Muscle layer of duodenum (tissue), 2 donors: Measurements from ENCODE around the gene OR2AT4.

Experiments used
- H3K27ac ChIP-seq: one replicate; pipeline ENCODE4 v1.7.0; 2013; ENCODE audit warnings: mild to moderate bottlenecking, low read length
- H3K27me3 ChIP-seq: one replicate; pipeline ENCODE4 v1.7.0; 2013; ENCODE audit warnings: low read depth, mild to moderate bottlenecking, control low read depth, low read length
- H3K36me3 ChIP-seq, 2 donors: one replicate each; pipeline ENCODE4 v1.7.0; 2013; ENCODE audit warnings: low read length in 2 of 2, control low read depth in 1 of 2, mild to moderate bottlenecking in 1 of 2; ENCODE audit not compliant: insufficient read depth in 2 of 2, control insufficient read depth in 1 of 2
- H3K4me1 ChIP-seq, 2 donors: one replicate each; pipeline ENCODE4 v1.7.0; 2013; ENCODE audit warnings: low read length in 2 of 2, mild to moderate bottlenecking in 2 of 2, control low read depth in 1 of 2, moderate library complexity in 1 of 2; ENCODE audit not compliant: insufficient read depth in 2 of 2, control insufficient read depth in 1 of 2
- H3K4me3 ChIP-seq, 2 donors: one replicate each; pipeline ENCODE4 v1.7.0; 2013; ENCODE audit warnings: low read length in 2 of 2, low read depth in 1 of 2, mild to moderate bottlenecking in 1 of 2
- H3K9me3 ChIP-seq, 2 donors: one replicate each; pipeline ENCODE4 v1.7.0; 2013; ENCODE audit warnings: low read length in 2 of 2, control low read depth in 1 of 2, mild to moderate bottlenecking in 1 of 2; ENCODE audit not compliant: control insufficient read depth in 1 of 2
- donor health status: healthy.

OR2AT4 gene

GRCh38 chr11:75096456-75097172, at the start of gene OR2AT4:
Gene OR2AT4, minus strand, starts transcription at chr11:75096876.
- no peaks in the 10 kb centered on the region for H3K4me1 ChIP-seq
- no peak within 1 kb of the TSS for H3K27ac ChIP-seq
- no peak within 1 kb of the TSS for H3K4me3 ChIP-seq
- H3K27me3 ChIP-seq, result no peaks in the 10 kb centered on the region
- H3K36me3 ChIP-seq, result no peaks in the 10 kb centered on the region
- peaks cover 0 to 2% of the 10 kb centered on the region in 2 donors for H3K9me3 ChIP-seq

- no peaks in the 10 kb centered on the region for H3K9me3 ChIP-seq
- no peaks in the 10 kb centered on the region for H3K27me3 ChIP-seq
- H3K4me1 ChIP-seq, result peaks cover 3 to 15% of the 10 kb centered on the region in 2 donors
- no peaks in the 10 kb centered on the region for H3K36me3 ChIP-seq
- no peak overlapping the region for H3K4me3 ChIP-seq
- no peak overlapping the region for H3K27ac ChIP-seq
Measured at GRCh38 chr11:75145972-75146519, 49.4 kb upstream of the OR2AT4 start.

- Histone ChIP-seq H3K4me3 (no peak overlapping the region), H3K27ac (no peak overlapping the region), H3K36me3 (no peaks in the 10 kb centered on the region), H3K27me3 (no peaks in the 10 kb centered on the region), H3K9me3 (no peaks in the 10 kb centered on the region), H3K4me1 (peaks cover under 1 to 15% of the 10 kb centered on the region in 2 donors)
Measured at GRCh38 chr11:75145196-75145971, 48.7 kb upstream of the OR2AT4 start.

- Histone ChIP-seq H3K27me3 (no peaks in the 10 kb centered on the region), H3K4me1 (peaks cover 0 to 13% of the 10 kb centered on the region in 2 donors), H3K36me3 (no peaks in the 10 kb centered on the region), H3K9me3 (no peaks in the 10 kb centered on the region), H3K4me3 (no peak overlapping the region), H3K27ac (no peak overlapping the region)
Measured at GRCh38 chr11:75144716-75145014, 48.0 kb upstream of the OR2AT4 start.

GRCh38 chr11:75143420-75143731, 46.7 kb upstream of the OR2AT4 start:
- Histone ChIP-seq H3K9me3 (no peaks in the 10 kb centered on the region), H3K27ac (no peak overlapping the region), H3K4me3 (no peak overlapping the region), H3K36me3 (no peaks in the 10 kb centered on the region), H3K4me1 (peaks cover 0 to 10% of the 10 kb centered on the region in 2 donors), H3K27me3 (no peaks in the 10 kb centered on the region)

- Histone ChIP-seq H3K27ac (peak overlapping the region; percentile 11), H3K9me3 (no peaks in the 10 kb centered on the region), H3K4me3 (no peak overlapping the region), H3K4me1 (peaks cover 0 to 10% of the 10 kb centered on the region in 2 donors), H3K36me3 (no peaks in the 10 kb centered on the region), H3K27me3 (no peaks in the 10 kb centered on the region)
Measured at GRCh38 chr11:75142714-75143419, 46.2 kb upstream of the OR2AT4 start.

- Histone ChIP-seq H3K4me3 (no peak overlapping the region), H3K4me1 (peaks cover 0 to 10% of the 10 kb centered on the region in 2 donors), H3K27me3 (no peaks in the 10 kb centered on the region), H3K27ac (no peak overlapping the region), H3K36me3 (no peaks in the 10 kb centered on the region), H3K9me3 (no peaks in the 10 kb centered on the region)
Measured at GRCh38 chr11:75141166-75141565, 44.5 kb upstream of the OR2AT4 start.

- no peak overlapping the region for H3K27ac ChIP-seq
- no peaks in the 10 kb centered on the region for H3K27me3 ChIP-seq
- no peaks in the 10 kb centered on the region for H3K36me3 ChIP-seq
- peaks cover 0 to 10% of the 10 kb centered on the region in 2 donors for H3K4me1 ChIP-seq
- H3K9me3 ChIP-seq, result no peaks in the 10 kb centered on the region
- H3K4me3 ChIP-seq, result no peak overlapping the region
Measured at GRCh38 chr11:75140269-75141138, 43.8 kb upstream of the OR2AT4 start.

- Histone ChIP-seq H3K9me3 (no peaks in the 10 kb centered on the region), H3K27me3 (no peaks in the 10 kb centered on the region), H3K4me3 (no peak overlapping the region), H3K36me3 (no peaks in the 10 kb centered on the region), H3K4me1 (no peaks in the 10 kb centered on the region), H3K27ac (no peak overlapping the region)
Measured at GRCh38 chr11:75135651-75136050, 39.0 kb upstream of the OR2AT4 start.

GRCh38 chr11:75135021-75135650, 38.5 kb upstream of the OR2AT4 start:
- no peaks in the 10 kb centered on the region for H3K27me3 ChIP-seq
- H3K27ac ChIP-seq, result no peak overlapping the region
- H3K36me3 ChIP-seq, result no peaks in the 10 kb centered on the region
- no peak overlapping the region for H3K4me3 ChIP-seq
- no peaks in the 10 kb centered on the region for H3K4me1 ChIP-seq
- no peaks in the 10 kb centered on the region for H3K9me3 ChIP-seq
